Inflammatory macrophage treated with lipopolysaccharide for 4 hours (primary cell): ENCODE results near the gene BICRA.

Experiments
- DNase-seq: peaks from one replicate; pipeline ENCODE4 v3.0.0-alpha.2; 2020

The BICRA gene

DNA sequence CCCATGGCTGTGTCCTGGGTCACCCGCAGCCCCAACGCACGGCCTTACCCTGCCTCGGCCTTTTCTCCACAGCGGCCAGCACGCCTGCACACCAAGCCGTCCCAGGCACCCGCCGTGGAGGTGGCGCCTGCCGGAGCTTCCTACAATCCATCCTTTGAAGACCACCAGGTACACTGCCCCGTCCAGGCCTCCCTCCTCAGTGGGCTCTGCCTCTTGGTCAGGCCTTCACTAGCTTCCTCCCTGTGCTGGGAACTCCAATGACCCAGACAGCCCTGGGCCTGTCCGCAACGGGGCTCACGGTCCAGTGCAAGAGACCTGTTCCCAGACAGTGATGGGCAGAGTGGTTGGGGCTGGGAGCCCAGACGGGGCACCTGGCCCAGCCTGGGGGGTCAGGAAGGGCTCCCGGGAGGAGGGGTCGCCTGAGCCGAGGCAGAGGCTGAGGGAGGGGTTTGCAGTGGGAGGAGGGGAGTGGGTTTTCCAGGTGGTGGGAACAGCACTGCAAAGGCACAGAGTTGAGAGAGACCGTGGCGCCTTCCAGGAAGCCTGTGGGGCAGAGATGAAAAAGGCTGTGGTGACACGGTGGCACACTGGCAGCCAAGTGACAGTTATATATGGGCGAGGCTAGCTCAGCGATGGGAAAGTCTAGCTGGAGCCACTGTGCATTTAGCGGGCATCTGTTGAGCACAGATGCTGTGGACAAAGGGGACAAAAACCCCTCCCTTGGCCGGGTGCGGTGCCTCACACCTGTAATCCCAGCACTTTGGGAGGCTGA is 143.7 kb downstream of the BICRA start:
- no peak for DNase-seq
